ENCODE measurements around the gene MEIS2.

MEIS2 gene

GRCh38 chr15:36936613-36937012 lies 163.7 kb downstream of the MEIS2 start:
- DNase-seq (ENCODE audit: low read depth, low spot score) = no peak

- DNase-seq (ENCODE audit: low read depth, low spot score) = no peak
Measured at GRCh38 chr15:36933255-36933990, 166.9 kb downstream of the MEIS2 start.

- no peak for DNase-seq (ENCODE audit: low read depth, low spot score)
Measured at GRCh38 chr15:36932070-36932469, 168.3 kb downstream of the MEIS2 start.

- DNase-seq (ENCODE audit: low read depth, low spot score) = no peak
Measured at GRCh38 chr15:36931434-36931833, 168.9 kb downstream of the MEIS2 start.

- DNase-seq (ENCODE audit: low read depth, low spot score) = no peak
Measured at GRCh38 chr15:36926427-36926825, 173.9 kb downstream of the MEIS2 start.

- DNase-seq (ENCODE audit: low read depth, low spot score) = no peak
Measured at GRCh38 chr15:36925653-36926426, 174.5 kb downstream of the MEIS2 start.

GRCh38 chr15:36925049-36925448 lies 175.3 kb downstream of the MEIS2 start:
- no peak for DNase-seq (ENCODE audit: low read depth, low spot score)

- no peak for DNase-seq (ENCODE audit: low read depth, low spot score)
Measured at GRCh38 chr15:36924034-36924433, 176.3 kb downstream of the MEIS2 start.

GRCh38 chr15:36921484-36922091 lies 178.8 kb downstream of the MEIS2 start:
- no peak for DNase-seq (ENCODE audit: low read depth, low spot score)

- DNase-seq (ENCODE audit: low read depth, low spot score) = no peak
Measured at GRCh38 chr15:36917411-36918267, 182.7 kb downstream of the MEIS2 start.

GRCh38 chr15:36914960-36915808 lies 185.2 kb downstream of the MEIS2 start:
- no peak for DNase-seq (ENCODE audit: low read depth, low spot score)

- no peak for DNase-seq (ENCODE audit: low read depth, low spot score)
Measured at GRCh38 chr15:36914466-36914865, 185.9 kb downstream of the MEIS2 start.

GRCh38 chr15:36912311-36912712 lies 188.0 kb downstream of the MEIS2 start:
- DNase-seq (ENCODE audit: low read depth, low spot score) = no peak

- no peak for DNase-seq (ENCODE audit: low read depth, low spot score)
Measured at GRCh38 chr15:36911322-36911944, 188.9 kb downstream of the MEIS2 start.

- DNase-seq (ENCODE audit: low read depth, low spot score) = no peak
Measured at GRCh38 chr15:36908991-36909390, 191.4 kb downstream of the MEIS2 start.

GRCh38 chr15:36907295-36907694 lies 193.1 kb downstream of the MEIS2 start:
- peak; percentile 56 for DNase-seq (ENCODE audit: low read depth, low spot score)

GRCh38 chr15:36905908-36906307 lies 194.4 kb downstream of the MEIS2 start:
- DNase-seq (ENCODE audit: low read depth, low spot score) = no peak

GRCh38 chr15:36904715-36905114 lies 195.6 kb downstream of the MEIS2 start:
- DNase-seq (ENCODE audit: low read depth, low spot score) = no peak

- DNase-seq (ENCODE audit: low read depth, low spot score) = no peak
Measured at GRCh38 chr15:36903922-36904556, 196.3 kb downstream of the MEIS2 start.

- no peak for DNase-seq (ENCODE audit: low read depth, low spot score)
Measured at GRCh38 chr15:36903195-36903594, 197.2 kb downstream of the MEIS2 start.

All from iPS DF 19.7 (cell line).